RWPE1 (cell line): ENCODE measurements around the gene PDE6D.

ENCODE experiments used
- CTCF ChIA-PET: fragments of 350-600 bp; sonication (Branson Sonifier 250); formaldehyde crosslinking; extraction: SDS; loops from one replicate; lab custom pipeline; 2021; lab: Yijun Ruan, JAX
- POLR2A ChIA-PET: fragments of 400-600 bp; formaldehyde crosslinking; extraction: SDS; loops from one replicate; lab custom pipeline; 2020; ENCODE audit warnings: antibody characterized with exemption; ENCODE audit not compliant: low non-redundant PET; lab: Yijun Ruan, JAX
- DNase-seq: peaks from one replicate; pipeline ENCODE4 v3.0.0; 2012; ENCODE audit warnings: low spot score
- H3K27ac ChIP-seq: fragments of 450-650 bp; 2 replicates; pipeline ENCODE4 v1.5.1; 2017
- TF ChIP-seq, protein P1 (sequence below): fragments of 450-650 bp; conservative IDR thresholded peaks from 2 replicates; pipeline ENCODE4 v1.5.1; 2017; ENCODE audit warnings: low read depth, mild to moderate bottlenecking

Gene PDE6D

DNA sequence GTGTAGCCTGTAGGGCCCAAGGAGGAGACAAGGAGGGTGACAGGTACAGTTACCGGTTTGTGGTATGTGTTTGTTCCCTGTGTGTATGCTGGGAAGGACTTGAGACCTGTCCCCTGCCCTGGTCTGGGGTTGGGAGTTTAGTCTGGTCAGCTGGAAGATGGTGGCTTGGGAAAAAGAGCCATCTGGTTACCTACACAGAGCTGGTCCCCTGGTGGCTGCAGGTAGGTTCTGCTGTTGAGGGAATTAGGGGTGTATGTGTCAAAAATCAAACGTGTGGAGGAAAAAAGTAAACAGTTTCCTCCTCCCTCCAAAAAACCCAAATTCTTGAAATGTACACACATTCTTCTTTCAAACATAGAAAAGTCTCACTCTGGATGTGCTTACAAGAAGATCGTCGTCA is 48.5 kb downstream of the PDE6D start:
- POLR2A ChIA-PET = no interaction called here
- CTCF ChIA-PET = interaction anchor here (0.5 to 0.6 kb wide), 2 partner anchors 44 to 58 kb away, joined by 3 to 4 read pairs; no protein-coding TSS in a partner anchor
- H3K27ac ChIP-seq = no peak overlapping the region
- TF ChIP-seq, protein P1, sequence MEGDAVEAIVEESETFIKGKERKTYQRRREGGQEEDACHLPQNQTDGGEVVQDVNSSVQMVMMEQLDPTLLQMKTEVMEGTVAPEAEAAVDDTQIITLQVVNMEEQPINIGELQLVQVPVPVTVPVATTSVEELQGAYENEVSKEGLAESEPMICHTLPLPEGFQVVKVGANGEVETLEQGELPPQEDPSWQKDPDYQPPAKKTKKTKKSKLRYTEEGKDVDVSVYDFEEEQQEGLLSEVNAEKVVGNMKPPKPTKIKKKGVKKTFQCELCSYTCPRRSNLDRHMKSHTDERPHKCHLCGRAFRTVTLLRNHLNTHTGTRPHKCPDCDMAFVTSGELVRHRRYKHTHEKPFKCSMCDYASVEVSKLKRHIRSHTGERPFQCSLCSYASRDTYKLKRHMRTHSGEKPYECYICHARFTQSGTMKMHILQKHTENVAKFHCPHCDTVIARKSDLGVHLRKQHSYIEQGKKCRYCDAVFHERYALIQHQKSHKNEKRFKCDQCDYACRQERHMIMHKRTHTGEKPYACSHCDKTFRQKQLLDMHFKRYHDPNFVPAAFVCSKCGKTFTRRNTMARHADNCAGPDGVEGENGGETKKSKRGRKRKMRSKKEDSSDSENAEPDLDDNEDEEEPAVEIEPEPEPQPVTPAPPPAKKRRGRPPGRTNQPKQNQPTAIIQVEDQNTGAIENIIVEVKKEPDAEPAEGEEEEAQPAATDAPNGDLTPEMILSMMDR = no peak
- DNase-seq = no peak

DNA sequence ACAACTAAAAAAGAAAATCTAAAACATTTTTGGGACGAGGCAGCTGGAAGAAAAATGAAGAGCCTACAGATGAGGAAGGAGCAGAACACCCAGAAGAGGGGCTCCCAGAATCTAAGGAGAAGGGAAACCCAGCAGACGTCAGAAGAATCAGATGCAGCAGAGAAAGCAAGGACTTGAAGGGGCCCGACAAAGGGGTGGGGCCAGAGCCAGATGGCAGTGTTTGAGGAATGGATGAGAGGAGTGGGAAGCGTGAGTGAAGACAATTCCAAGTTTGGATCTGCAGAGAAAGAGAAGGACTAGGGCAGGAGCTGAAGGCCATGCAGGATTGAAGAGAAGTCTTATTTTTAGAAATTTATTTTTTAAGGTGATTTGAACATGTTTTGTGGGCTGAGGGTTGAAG is 53.5 kb downstream of the PDE6D start:
- TF ChIP-seq, protein P1 = no peak
- ChIA-PET POLR2A (no interaction called here), CTCF (no interaction called here)
- no peak overlapping the region for H3K27ac ChIP-seq
- no peak for DNase-seq

DNA sequence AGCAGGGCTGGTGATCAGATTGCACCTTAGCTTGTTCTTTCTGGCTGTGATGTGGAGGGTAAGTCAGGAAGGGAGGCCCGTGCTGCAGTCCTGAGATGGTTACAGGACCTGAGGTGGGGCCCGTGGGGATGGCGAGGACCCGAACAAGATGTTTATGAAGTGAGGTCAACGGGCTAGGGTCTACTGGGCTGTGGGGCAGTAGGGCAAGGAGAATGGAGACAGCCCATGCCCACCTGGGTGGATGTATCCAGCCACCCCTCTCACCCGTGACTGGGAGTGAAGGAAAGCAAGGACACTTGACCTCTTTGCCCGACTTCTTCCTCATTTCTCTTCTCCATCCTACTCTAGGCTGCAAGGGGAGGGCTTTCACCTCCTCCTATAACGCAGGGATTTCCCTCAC is 54.8 kb downstream of the PDE6D start:
- TF ChIP-seq, protein P1 = no peak
- no peak overlapping the region for H3K27ac ChIP-seq
- no peak for DNase-seq
- POLR2A ChIA-PET = no interaction called here
- CTCF ChIA-PET = interaction anchor here (0.6 to 2.9 kb wide), 2 partner anchors 12 to 96 kb away, joined by 3 to 23 read pairs; no protein-coding TSS in a partner anchor

DNA sequence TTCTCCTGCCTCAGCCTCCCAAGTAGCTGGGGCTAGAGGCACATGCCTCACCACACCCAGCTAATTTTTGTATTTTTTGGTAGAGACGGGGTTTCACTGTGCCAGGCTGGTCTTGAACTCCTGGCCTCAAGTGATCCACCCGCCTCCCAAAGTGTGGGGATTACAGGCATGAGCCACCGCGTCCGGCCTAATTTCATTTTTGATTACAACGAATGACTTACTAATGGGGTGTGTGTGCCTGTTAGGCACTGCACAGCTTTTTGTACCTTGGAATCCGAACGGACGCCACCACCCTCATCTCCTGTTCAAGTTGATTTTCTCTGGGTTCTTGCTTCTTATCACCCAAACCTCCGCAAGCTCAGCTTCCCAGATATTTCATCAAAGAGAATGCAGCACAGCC is 55.6 kb downstream of the PDE6D start:
- TF ChIP-seq, protein P1 = no peak
- ChIA-PET CTCF (interaction anchor here (0.6 to 2.9 kb wide), 3 partner anchors 11 to 540 kb away, joined by 3 to 23 read pairs (median 3); no protein-coding TSS in a partner anchor), POLR2A (interaction anchor here (0.7 kb wide), 1 partner anchor 18 kb away, joined by 3 read pairs; no protein-coding TSS in a partner anchor)
- no peak overlapping the region for H3K27ac ChIP-seq
- DNase-seq = no peak

DNA sequence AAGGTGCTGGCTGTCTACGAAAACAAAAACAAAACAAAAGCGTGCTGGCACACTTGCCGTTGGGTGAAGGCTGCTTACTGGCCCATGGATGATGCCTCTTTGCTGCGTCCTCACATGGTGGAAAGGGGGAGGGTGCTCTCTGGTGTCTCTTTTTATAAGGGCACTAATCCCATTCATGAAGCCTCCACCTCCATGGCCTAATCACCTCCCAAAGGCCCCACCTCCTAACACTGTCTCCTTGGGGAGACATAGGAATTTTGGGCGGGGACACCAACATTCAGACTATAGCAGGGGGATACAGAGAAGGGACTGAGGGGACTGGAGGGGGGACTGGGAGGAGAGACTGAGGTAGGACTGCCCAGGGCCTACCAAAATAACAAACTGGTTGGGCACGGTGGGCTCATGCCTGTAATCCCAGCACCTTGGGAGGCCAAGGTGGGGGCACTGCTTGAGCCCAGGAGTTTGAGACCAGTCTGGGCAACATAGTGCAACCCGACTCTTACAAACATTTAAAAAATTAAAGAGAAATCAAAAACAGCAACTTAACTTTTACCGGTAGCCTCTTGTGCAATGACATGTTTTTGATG is 58.3 kb downstream of the PDE6D start:
- H3K27ac ChIP-seq = no peak overlapping the region
- CTCF ChIA-PET = interaction anchor here (1.7 kb wide), 1 partner anchor 48 kb away, joined by 8 read pairs; no protein-coding TSS in a partner anchor
- POLR2A ChIA-PET = no interaction called here
- DNase-seq = no peak
- TF ChIP-seq, protein P1 = no peak

DNA sequence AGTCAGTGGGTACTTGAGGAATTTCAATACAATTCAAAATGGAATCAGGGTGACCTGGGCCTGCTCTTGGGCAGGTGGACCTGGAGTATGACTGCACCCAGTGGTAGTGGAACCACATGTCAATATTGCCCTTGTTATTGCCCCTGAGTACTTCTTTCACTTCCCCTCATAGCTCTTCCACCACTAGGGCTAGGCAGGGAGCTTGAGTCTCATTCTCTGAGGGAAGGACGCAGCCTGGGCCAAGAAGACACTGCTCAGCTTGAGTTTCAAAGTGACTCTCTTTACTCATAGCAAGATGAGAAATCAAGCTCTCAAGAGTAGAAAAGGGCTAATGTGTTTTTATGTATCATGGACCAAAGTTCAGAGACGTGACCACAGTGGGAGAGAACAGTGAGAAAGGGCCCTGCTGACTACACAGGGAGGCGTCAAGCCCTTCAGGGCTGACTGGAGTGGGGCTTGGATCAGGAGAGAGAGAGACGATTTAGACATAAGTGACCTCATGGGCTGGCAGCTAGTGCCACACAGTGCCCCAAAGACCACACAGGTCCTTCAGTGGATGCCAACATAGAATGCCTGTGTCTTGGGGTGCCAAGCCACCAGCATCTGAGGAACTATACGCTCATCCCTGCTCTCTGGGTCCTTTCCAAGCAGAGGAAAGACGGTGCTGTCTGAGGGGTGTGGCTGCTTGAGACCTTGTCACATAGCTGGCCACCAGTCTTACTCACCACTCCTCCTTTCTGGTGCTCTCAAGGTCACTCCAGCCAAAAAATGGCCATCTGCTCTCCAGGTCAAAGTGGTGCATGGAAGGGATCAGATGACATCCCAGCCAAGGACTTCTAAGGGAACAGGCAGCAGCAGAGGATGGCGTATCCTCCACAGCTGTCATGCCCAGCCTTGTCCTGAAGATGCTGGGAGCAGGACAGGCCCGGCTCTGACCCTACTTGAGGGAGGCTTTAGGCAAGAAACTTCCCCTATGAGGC is 59.8 kb downstream of the PDE6D start:
- H3K27ac ChIP-seq = no peak overlapping the region
- POLR2A ChIA-PET = no interaction called here
- TF ChIP-seq, protein P1 = no peak
- CTCF ChIA-PET = interaction anchor here (0.6 to 1.7 kb wide), 5 partner anchors 15 to 196 kb away, joined by 3 to 8 read pairs (median 3); no protein-coding TSS in a partner anchor
- no peak for DNase-seq
